Small intestine (tissue), 4 donors: ENCODE results near the gene RPS15A. TPM values are rescaled to one million over a fixed set of nuclear protein-coding genes. Genes with fewer than 3 reads are reported as not detected.

Experiments
- polyA plus RNA-seq, 4 donors: library from polyadenylated mRNA; stranded (reverse) in 3 of 4; unstranded in 1 of 4; fragments of 200-250 nt in 3 of 4; fragments of 120-200 nt in 1 of 4; gene quantifications; one replicate each; pipeline versions ENCODE4 v1.2.1 to v1.2.3, GENCODE V29; 2013
- donor health status: healthy with polysubstance abuse.
- donor health status: Bipolar disorder and iron deficiency.
- donor health status: healthy.

The RPS15A gene
- polyA plus RNA-seq, 4 donors, result 2,630 to 4,880 (median 3,438) TPM

Other genes with a start within 250 kb of the RPS15A start
- 100 to 1,000 TPM in 1 of 4 donors, 10 to 100 TPM in 3; 54.6 to 122 (median 74.3) TPM for gene NOMO2, start 228.2 kb downstream of the RPS15A start, polyA plus RNA-seq
- gene ARL6IP1, start 11.2 kb upstream of the RPS15A start, polyA plus RNA-seq, result 100 to 1,000 TPM in 2 of 4 donors, 10 to 100 TPM in 2; 45.7 to 230 (median 135) TPM
- gene SMG1, start 136.1 kb upstream of the RPS15A start, polyA plus RNA-seq, result 10 to 100 TPM in 3 of 4 donors, 1 to 10 TPM in 1; 9.2 to 43.4 (median 12.1) TPM
- 1 to 10 TPM; 1.4 to 7.5 (median 2.1) TPM for gene TMC7, start 193.6 kb upstream of the RPS15A start, polyA plus RNA-seq